SH-SY5Y (cell line): Measurements from ENCODE around the gene SPATS2.

Source experiments
- GATA2 ChIP-seq: IDR thresholded peaks from 2 replicates; pipeline ENCODE4 v1.6.1; 2011; ENCODE audit warnings: mild to moderate bottlenecking, low read depth, low read length
- GATA3 ChIP-seq: IDR thresholded peaks from 2 replicates; pipeline ENCODE4 v1.6.1; 2011; ENCODE audit warnings: low read depth, mild to moderate bottlenecking, low read length, moderate library complexity

DNA sequence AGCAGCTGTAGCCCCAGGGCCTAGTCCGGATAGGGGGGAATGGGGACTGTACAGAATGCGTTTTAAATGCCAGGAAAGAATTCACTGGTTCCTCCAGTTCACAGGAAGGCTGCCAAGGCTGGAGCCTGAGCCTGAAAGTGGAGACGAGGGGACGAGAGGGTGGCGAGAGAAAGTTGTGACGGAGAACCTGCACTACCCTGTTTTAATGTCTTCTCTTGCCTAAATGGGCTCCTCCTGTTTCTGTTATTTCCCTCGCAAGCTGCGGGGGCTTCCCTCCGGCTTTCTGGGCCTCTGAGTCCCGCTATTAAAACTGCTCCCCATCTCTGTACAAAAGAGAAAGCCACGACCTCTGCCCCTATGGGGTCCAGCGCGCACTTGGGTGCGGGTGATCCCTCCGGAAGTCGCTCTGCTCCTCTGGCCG, 34.8 kb upstream of the SPATS2 start:
- TF ChIP-seq GATA3, result no peak
- no peak for TF ChIP-seq GATA2
